AG09319 (cell line): ENCODE measurements around the gene SLC25A20.

Source experiments
- DNase-seq: peaks from one replicate; pipeline ENCODE4 v3.0.0-alpha.2; 2010; ENCODE audit warnings: low read depth; ENCODE audit errors: extremely low read depth
- TF ChIP-seq, protein P1 (sequence below): IDR thresholded peaks from 2 replicates; pipeline ENCODE4 v1.5.1; 2011; ENCODE audit warnings: low read depth, mild to moderate bottlenecking, inconsistent platforms, low read length, moderate library complexity

Gene SLC25A20

DNA sequence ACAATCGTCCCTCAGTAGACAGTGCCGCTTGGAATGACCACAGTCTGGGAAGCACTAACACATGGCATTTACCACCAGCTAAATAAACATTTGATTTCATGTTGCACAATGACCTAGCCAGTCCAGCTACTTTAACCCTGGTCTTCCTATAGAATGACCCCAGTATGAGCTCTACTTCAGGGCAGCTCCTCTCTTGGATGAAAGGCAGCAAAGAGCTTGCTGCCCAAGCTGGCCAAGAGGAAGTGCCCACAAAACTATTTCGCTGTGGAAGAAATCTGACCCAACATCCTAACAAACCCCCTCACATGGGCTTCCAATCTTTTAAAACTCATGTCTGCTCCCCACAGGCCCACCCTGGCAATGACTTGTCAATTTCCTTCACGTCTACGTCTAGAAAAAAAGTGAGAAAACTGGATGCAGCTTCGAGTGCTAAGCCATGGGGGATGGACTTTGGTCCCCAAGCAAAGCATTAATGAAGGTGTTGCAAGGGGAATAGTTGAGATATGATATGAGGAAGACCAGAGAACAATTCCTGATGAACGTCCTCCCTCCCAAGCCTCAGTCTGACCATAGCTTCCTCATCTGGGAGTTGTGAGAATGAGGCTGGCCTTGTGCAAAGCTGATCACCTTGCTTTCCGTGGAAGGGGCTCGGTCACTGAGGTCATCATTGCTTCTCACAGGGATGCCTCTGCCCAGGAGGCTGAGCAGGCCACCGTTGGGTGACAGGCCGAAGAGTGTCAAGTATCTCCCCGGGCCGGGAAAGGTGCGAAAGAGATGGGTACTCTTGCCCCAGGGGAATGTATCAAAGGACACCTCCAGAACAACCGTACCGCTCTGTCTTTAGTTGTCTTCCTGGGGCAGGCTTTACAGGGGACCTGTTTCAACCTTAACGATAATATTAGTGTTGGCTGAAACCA, 964 bp downstream of the SLC25A20 start:
- no peak for DNase-seq
- TF ChIP-seq, protein P1, sequence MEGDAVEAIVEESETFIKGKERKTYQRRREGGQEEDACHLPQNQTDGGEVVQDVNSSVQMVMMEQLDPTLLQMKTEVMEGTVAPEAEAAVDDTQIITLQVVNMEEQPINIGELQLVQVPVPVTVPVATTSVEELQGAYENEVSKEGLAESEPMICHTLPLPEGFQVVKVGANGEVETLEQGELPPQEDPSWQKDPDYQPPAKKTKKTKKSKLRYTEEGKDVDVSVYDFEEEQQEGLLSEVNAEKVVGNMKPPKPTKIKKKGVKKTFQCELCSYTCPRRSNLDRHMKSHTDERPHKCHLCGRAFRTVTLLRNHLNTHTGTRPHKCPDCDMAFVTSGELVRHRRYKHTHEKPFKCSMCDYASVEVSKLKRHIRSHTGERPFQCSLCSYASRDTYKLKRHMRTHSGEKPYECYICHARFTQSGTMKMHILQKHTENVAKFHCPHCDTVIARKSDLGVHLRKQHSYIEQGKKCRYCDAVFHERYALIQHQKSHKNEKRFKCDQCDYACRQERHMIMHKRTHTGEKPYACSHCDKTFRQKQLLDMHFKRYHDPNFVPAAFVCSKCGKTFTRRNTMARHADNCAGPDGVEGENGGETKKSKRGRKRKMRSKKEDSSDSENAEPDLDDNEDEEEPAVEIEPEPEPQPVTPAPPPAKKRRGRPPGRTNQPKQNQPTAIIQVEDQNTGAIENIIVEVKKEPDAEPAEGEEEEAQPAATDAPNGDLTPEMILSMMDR = no peak

DNA sequence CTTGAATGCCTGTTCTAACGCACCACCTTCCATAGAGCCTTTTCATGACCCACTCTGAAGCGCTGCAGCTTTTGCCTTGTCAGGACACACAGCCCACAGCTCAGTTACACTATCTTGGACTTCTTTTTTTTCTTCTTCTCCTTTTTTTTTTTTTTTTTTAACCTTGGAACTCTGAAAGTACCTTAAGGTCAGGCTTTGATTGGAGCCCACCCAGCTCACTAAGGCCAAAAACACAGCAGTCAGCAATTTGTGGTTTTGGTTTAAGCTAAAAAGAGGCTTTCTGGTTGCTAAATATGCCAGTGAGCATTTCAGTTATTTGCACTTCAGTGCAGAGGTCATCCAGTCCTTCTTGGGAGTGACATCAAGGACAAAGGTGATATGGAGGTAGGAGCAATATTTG, 1.7 kb downstream of the SLC25A20 start:
- no peak for DNase-seq

DNA sequence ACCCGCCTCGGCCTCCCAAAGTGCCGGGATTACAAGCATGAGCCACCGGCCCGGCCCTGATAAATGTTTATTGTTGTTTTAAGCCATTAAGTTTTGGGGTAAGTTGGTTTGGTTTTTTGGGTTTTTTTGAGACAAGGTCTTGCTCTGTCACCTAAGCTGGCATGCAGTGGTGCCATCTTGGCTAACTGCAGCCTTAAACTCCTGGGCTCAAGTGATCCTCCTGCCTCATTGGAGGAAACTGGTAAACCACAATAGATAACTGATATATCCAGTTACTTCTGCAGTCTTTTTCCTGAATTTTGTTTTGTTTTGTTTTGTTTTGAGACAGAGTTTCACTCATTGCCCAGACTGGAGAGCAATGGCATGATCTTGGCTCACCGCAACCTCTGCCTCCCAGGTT, 4.2 kb downstream of the SLC25A20 start:
- TF ChIP-seq, protein P1 = no peak
- DNase-seq = no peak

More for the DNA sequence above, 1.7 kb downstream of the SLC25A20 start:
- TF ChIP-seq, protein P1 = no peak

DNA sequence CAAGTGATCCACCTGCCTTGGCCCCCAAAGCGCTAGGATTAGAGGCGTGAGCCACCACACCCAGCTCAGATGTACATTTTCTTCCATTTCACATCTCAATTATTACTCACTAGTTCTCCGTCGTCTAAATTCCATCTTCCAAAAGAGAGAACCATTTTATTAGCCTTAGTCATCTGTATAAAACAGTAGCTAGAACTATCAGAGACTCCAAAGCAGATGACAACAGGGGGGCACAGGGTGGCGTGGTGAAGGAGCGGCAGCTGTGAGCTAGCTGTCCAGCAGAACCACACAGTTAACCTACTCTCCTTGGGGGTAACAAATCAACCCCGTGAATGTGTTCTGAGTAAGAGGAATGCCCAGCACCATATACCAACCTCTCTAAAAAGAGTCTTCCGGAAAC, 7.1 kb downstream of the SLC25A20 start:
- no peak for DNase-seq
- TF ChIP-seq, protein P1 = no peak

DNA sequence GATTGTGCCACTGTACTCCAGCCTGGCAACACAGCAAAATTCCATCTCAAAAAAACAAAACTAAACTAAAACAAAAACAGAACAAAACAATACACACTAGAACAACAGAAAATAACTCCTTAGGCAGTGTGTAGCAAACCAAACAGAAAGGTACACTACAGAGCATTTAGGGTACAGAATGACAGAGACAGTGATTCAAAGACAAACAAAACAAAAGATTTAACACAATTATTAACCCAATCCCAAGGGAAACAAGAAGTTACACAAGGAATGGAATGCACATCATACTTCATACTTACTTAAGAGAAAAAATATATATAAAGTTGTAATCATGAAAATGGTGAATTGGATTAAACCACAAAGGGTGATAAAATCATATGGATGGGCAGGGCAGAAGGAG, 12.9 kb downstream of the SLC25A20 start:
- no peak for DNase-seq
- TF ChIP-seq, protein P1 = no peak

DNA sequence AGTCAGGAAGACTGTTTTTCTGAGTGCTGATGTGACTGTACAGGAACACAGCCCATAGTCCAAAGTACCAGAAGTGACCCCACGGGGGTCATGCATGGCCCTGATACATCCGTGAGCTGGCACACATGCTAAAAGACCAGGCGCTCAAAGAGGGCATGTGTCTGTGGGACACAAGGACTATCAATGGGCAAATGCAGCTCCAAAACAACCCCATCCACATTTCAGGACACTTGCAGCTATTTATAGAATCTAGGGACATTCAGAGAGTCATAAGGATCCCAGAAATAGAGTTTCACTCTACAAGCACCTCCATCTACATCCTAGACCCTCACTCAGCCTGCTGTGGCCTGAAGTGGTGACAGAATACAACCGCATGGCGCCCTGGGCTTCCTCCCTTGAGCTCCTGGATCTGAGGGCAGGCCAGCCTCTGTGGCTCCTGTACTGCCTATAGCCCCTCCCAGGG, 17.0 kb downstream of the SLC25A20 start:
- no peak for DNase-seq
- TF ChIP-seq, protein P1 = no peak

DNA sequence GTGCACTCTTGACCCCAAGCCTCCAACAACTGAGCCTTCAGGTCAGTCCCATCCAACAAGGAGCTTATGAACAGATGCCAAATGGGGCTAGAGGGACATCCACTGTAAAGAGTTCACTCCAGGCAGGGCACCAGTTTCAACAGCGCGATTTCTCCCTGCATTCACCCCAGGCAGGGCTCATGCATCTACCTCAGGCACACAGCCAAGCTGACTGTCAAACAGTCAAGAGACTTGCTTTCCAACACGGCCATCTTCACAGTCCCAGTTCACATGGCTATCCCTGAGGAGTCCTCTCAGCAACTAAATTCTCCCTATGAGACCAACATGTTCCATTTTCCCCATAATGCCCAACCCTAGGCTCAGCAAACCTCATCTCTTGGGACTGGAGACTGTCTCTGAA, 17.7 kb downstream of the SLC25A20 start:
- TF ChIP-seq, protein P1 = no peak
- DNase-seq = no peak
